Lung (tissue), 12 donors: ENCODE results near the gene TCF25. TPM values are rescaled to one million over a fixed set of nuclear protein-coding genes. Genes with fewer than 3 reads are reported as not detected.
A peak's percentile ranks its signal among the peaks of the same experiment; 100 is the strongest.

Source experiments
- ATAC-seq: fragments of 200-7000 bp; cut with Tn5 transposase; one replicate; pipeline ENCODE4 v1.9.1; 2020; ENCODE audit warnings: moderate number of reproducible peaks; ENCODE audit not compliant: insufficient read depth, low FRiP score
- DNase-seq, 3 donors: peaks; one replicate each; pipeline ENCODE4 v3.0.0-alpha.2; 2013 to 2017
- H3K27ac ChIP-seq, 2 donors: one replicate each; pipeline ENCODE4 v1.5.1; 2013; ENCODE audit warnings: mild to moderate bottlenecking in 2 of 2, moderate library complexity in 2 of 2, control low read depth in 1 of 2, inconsistent platforms in 1 of 2, low read depth in 1 of 2, low read length in 1 of 2
- H3K27me3 ChIP-seq, 3 donors: one replicate each; pipeline ENCODE4 v1.5.1; 2013; ENCODE audit warnings: low read length in 2 of 3; ENCODE audit not compliant: control insufficient read depth in 3 of 3, insufficient read depth in 3 of 3
- H3K36me3 ChIP-seq, 4 donors: one replicate each; pipeline ENCODE4 v1.5.1; 2013; ENCODE audit warnings: low read length in 4 of 4, mild to moderate bottlenecking in 1 of 4, moderate library complexity in 1 of 4; ENCODE audit not compliant: control insufficient read depth in 4 of 4, insufficient read depth in 4 of 4
- H3K4me1 ChIP-seq, 5 donors: one replicate each; pipeline ENCODE4 v1.5.1; 2013; ENCODE audit warnings: low read length in 5 of 5, mild to moderate bottlenecking in 2 of 5, moderate library complexity in 1 of 5; ENCODE audit not compliant: control insufficient read depth in 5 of 5, insufficient read depth in 5 of 5
- H3K4me3 ChIP-seq: one replicate; pipeline ENCODE4 v1.5.1; 2013; ENCODE audit warnings: mild to moderate bottlenecking, control low read depth, moderate library complexity
- H3K9ac ChIP-seq, 2 donors: one replicate each; pipeline ENCODE4 v1.5.1; 2013; ENCODE audit warnings: low read length in 2 of 2, control low read depth in 1 of 2; ENCODE audit not compliant: insufficient read depth in 1 of 2
- H3K9me3 ChIP-seq, 4 donors: one replicate each; pipeline ENCODE4 v1.5.1; 2013; ENCODE audit warnings: low read length in 3 of 4, mild to moderate bottlenecking in 1 of 4, moderate library complexity in 1 of 4; ENCODE audit not compliant: control insufficient read depth in 4 of 4, insufficient read depth in 3 of 4
- WGBS, 2 donors: extraction: QIAGEN DNeasy Blood & Tissue Kit; methylation state at CpG; one replicate each; pipeline ENCODE4 v1.1.7; 2013; 5-methylcytosine and 5-hydroxymethylcytosine counted together
- polyA plus RNA-seq, 2 donors: library from polyadenylated mRNA; stranded (reverse); fragments of 200-250 nt; gene quantifications; one replicate each; pipeline ENCODE4 v1.2.1, GENCODE V29; 2013
- total RNA-seq, 2 donors: library from RNA; depleted of rRNA in 1 of 2; stranded (reverse); fragments of >200 nt in 1 of 2; gene quantifications; one replicate each; pipeline ENCODE4 v1.2.1, GENCODE V29; 2014 to 2021
- TF ChIP-seq, protein P1 (sequence below): IDR thresholded peaks from 2 replicates; pipeline ENCODE4 v1.5.1; 2012; ENCODE audit warnings: mild to moderate bottlenecking; ENCODE audit errors: control extremely low read depth, extremely low read depth
- donor health status: control.
- donor health status: control.
- donor health status: Bipolar disorder and iron deficiency.
- donor health status: healthy.
- donor health status: DM: yes; HTN: yes; CAD: no.

TCF25 gene
- total and polyA plus RNA-seq, 4 donors = 106 to 212 (median 129) TPM

DNA sequence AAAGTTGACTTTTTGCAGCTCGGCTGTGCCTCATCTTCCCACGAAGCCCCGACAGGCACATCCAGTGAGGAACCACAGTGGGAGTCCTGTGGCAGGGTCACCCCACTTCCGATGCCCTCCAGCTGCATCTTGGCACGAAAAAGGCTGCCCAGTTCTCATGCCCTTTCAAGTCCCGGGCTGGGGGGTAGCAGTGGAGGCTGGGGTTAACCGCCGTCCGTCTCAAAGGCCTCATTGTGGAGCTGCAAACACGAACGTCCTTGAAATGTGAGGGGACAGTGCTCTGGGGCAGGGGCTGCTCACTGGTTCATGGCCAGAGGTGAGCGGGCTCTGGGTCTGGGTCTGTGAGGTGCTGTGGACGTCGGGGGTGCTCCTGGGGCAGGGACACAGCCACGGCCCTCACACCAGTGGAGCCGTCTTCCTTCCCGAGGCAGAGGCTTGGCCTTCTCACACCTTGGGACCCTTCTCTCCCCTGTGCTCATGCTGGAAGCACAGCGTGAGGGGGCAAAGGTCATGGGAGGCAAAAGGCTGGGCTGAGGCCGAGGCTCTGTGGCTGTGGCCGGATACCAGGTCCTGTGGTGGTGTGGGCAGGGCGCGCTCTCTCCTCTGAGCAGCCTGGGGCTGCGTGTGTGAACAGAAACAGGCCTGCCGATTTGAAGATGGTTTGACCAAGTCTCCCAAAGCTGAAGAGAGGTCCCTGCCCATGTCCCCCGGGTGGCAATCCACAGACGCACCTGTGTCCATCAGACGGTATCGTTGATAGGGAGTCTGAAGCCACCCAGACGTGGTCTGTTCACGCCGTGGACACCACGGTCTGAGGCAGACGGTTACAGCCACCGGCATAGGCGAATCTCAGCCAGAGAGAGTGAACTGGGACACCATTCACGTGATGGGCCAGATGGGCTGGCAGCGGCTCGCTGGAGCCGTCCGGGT is 42.2 kb downstream of the TCF25 start:
- ATAC-seq = no peak
- no peak overlapping the region for H3K4me3 ChIP-seq
- no peak overlapping the region for H3K27ac ChIP-seq
- no peak overlapping the region for H3K9ac ChIP-seq
- peaks cover 0 to 22% (median 6%) of the 10 kb centered on the region in 4 donors for H3K36me3 ChIP-seq
- H3K27me3 ChIP-seq = peaks cover 0 to 3% (median 0%) of the 10 kb centered on the region in 3 donors
- H3K9me3 ChIP-seq = no peaks in the 10 kb centered on the region
- peaks cover 0 to 16% (median 5%) of the 10 kb centered on the region in 5 donors for H3K4me1 ChIP-seq
- TF ChIP-seq, protein P1, sequence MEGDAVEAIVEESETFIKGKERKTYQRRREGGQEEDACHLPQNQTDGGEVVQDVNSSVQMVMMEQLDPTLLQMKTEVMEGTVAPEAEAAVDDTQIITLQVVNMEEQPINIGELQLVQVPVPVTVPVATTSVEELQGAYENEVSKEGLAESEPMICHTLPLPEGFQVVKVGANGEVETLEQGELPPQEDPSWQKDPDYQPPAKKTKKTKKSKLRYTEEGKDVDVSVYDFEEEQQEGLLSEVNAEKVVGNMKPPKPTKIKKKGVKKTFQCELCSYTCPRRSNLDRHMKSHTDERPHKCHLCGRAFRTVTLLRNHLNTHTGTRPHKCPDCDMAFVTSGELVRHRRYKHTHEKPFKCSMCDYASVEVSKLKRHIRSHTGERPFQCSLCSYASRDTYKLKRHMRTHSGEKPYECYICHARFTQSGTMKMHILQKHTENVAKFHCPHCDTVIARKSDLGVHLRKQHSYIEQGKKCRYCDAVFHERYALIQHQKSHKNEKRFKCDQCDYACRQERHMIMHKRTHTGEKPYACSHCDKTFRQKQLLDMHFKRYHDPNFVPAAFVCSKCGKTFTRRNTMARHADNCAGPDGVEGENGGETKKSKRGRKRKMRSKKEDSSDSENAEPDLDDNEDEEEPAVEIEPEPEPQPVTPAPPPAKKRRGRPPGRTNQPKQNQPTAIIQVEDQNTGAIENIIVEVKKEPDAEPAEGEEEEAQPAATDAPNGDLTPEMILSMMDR = no peak
- 78 to 87% methylated on average over 39 to 40 of the region's 40 CpGs for WGBS, 2 donors
- no peak for DNase-seq

DNA sequence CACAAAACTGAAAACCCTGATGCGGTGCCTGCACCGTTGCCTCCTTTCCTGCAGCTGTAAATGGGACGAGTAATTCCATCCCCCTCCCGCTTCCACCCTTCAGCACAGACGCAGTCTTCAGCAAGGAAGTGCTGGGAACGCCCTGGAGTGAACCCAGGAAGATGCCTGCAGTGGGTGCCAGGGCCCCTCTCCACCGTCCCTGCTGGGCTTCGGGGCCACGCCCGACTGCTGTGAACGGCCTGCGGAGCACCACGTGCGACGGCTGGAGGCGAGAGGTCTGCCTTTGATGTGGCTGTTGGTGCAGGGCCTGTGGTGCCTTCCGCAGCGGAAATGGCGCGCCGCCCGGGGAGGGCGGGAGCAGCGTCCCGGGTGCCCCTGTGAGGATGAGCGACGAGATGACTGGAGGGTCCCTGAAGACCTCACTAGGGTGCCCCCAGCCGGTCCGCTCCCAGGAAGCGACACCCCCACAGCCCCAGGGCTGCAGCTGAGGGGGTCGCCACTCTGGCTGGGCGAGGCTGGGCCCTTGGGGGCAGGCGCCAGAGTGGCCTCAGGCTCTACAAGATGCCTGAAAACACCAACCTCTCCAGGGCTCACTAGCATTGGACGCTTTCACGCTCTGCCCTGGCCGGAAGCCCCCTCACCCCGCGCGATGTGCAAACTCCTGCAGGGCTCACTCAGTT is 44.5 kb downstream of the TCF25 start:
- H3K4me1 ChIP-seq = peaks cover 0 to 22% (median 9%) of the 10 kb centered on the region in 5 donors
- H3K9ac ChIP-seq = no peak overlapping the region
- ATAC-seq = peak; percentile 20
- H3K36me3 ChIP-seq = peaks cover 0 to 9% (median 2%) of the 10 kb centered on the region in 4 donors
- TF ChIP-seq, protein P1 = no peak
- no peaks in the 10 kb centered on the region for H3K9me3 ChIP-seq
- WGBS, 2 donors = 0% methylated on average over 39 of the region's 39 CpGs
- peaks cover 0 to 11% (median 9%) of the 10 kb centered on the region in 3 donors for H3K27me3 ChIP-seq
- H3K27ac ChIP-seq = no peak overlapping the region
- DNase-seq = peak; percentile 67 to 87 (median 83)
- no peak overlapping the region for H3K4me3 ChIP-seq

DNA sequence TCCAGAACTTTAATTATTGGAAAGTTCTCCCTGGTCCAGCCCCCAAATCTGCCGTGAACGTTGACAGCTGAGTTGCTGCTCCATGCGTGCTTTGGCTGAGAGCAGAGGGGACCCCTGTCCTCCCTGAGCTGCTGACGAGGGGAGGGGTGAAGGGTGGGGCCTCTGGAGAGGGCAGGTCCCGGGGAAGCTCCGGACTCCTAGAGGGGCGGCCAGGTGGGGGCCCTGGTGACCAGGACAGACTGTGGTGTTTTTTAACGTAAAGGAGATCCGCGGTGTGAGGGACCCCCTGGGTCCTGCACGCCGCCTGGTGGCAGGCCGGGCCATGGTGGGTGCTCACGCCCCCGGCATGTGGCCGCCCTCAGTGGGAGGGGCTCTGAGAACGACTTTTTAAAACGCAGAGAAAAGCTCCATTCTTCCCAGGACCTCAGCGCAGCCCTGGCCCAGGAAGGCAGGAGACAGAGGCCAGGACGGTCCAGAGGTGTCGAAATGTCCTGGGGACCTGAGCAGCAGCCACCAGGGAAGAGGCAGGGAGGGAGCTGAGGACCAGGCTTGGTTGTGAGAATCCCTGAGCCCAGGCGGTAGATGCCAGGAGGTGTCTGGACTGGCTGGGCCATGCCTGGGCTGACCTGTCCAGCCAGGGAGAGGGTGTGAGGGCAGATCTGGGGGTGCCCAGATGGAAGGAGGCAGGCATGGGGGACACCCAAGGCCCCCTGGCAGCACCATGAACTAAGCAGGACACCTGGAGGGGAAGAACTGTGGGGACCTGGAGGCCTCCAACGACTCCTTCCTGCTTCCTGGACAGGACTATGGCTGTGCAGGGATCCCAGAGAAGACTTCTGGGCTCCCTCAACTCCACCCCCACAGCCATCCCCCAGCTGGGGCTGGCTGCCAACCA is 45.3 kb downstream of the TCF25 start, which contains the start of gene MC1R:
TSS of gene MC1R (plus strand) at position 410 of the 895 bp plus-strand sequence. CDS start at position 807, 397 bp downstream.
- Histone ChIP-seq H3K27ac (no peak within 1 kb of the TSS), H3K9me3 (no peaks in the 10 kb centered on the region), H3K4me3 (no peak within 1 kb of the TSS), H3K27me3 (peaks cover 4 to 11% (median 9%) of the 10 kb centered on the region in 3 donors), H3K36me3 (peaks cover 0 to under 1% (median 0%) of the 10 kb centered on the region in 4 donors), H3K9ac (no peak within 1 kb of the TSS), H3K4me1 (peaks cover 0 to 25% (median 9%) of the 10 kb centered on the region in 5 donors)
- ATAC-seq = no peak
- peak in 1 of 3 donors; percentile 49 for DNase-seq
- WGBS, 2 donors = 5 to 8% methylated on average over 22 to 23 of the region's 23 CpGs
- TF ChIP-seq, protein P1 = no peak
